Measurements from ENCODE around the gene DNAJC16.

Gene DNAJC16

DNA sequence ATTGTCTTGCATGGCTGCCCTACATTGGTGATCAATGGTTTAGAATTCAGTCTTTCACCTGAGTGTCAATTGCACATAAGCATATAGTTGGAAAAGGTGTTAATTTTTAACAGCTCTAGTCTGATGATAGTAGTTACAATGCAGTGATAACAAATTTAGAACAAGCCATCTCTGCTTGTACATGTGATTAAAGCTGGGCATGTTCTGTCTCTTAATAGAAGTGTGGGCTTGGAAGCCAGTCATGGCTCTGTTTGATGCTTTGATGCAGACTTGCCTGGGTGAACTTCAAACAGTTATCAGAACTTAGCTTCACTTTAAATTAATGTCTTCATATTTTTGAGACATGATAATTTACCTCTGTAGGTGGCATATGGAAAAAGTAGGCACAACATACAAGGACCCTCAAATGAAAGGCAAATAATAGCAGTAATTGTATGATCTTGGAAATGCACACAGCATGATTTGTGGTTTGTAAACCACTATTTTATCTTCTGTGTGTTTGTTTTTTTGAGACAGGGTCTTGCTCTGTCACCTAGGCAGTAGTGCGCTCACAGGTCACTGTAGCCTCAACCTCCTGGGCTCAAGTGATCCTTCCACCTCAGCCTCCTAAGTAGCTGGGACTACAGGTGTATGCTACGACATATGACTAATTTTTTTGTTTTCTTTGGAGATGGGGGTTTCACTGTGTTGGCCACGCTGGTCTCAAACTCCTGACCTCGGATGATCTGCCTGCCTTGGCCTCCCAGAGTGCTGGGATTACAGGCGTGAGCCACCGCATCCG lies 94.4 kb downstream of the DNAJC16 start:
- DNase-seq (ENCODE audit: low read depth in 2 of 2) = no peak

DNA sequence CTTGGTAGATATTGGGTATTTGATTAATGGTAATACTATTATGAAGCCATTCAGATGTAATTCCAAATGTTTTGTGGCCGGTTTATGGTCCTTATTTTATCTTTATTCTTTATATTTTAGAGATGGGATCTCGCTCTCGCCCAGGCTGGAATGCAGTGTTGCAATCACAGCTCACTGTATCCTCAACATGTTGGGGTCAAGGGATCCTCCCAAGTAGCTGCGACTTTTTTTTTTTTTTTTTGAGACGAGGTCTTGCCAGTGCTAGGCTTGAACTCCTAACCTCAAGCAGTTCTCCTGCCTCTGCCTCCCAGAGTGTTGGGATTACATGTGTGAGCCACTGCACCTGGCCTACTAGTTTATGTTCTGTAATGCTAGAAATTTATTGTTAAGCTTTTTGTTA lies 95.3 kb downstream of the DNAJC16 start:
- DNase-seq (ENCODE audit: low read depth in 2 of 2) = no peak

DNA sequence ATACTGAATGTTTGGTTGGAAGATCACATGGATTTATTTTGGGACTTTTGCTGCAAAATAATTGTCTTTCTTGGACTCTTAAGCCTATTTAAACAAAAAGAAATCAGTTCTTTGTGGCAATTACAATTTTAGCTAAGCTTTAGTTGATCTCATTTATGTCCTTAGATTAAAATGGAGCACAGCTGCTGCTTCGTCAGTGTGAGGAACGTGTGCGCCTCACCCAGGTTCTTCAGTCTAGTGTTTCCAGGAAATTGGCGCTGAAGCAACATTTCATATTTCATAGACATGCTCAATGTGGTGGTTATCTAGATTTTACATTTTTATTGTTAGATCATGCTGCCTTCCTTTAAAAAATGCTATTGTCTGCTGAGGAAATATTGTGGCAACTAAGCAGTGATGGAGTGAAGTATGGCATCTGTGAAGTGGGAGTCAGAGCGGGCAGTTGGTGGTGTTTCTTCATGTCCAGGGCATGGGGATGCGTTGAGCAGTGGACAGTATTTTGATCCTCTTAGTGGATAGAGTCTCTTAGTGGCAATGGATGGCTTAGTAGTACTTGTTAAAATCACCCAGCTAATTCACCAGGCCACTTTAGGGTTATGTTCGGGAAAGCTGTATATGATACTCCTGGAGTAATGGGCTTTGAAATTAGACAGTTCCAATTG lies 96.2 kb downstream of the DNAJC16 start:
- no peak for DNase-seq (ENCODE audit: low read depth in 2 of 2)

DNA sequence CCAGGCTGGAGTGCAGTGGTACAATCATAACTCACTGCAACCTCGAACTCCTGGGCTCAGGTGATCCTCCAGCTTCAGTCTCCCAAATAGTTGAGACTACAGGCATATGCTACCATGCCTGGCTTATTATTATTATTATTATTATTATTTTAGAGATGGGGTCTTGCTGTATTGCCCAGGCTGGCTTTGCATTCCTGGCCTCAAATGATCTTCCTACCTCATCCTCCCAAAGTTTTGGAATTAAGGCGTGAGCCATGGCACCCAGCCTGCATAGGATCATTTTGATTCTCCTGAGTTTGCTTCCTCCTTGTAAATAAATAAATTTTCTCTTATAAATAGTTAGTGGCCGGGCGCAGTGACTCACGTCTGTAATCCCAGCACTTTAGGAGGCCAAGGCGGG lies 96.8 kb downstream of the DNAJC16 start:
- DNase-seq (ENCODE audit: low read depth in 2 of 2) = no peak

DNA sequence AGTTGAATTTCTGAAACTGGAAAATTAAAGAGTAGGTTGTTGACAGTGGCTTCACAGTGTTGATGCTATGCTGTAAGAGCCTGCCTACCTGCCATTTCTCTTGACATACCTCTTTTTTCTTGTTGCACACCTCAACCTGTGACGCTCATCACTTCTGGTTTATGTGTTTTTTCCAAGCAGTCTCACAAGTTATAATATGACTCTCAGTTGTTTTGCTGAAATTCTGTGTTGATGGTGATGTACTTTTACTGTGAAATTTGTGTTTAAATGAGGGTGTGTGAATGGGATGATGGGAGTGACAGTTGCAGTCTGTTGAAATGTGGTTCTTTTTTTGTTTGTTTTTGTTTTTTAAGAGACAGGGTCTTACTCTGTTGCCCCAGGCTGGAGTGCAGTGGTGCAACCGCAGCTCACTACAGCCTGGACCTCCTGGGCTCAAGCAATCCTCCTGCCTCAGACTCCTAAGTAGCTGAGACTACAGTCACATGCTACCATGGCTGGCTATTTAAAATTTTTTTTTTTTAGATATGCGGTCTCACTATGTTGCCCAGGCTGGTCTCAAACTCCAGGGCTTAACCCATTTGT lies 97.6 kb downstream of the DNAJC16 start:
- no peak for DNase-seq (ENCODE audit: low read depth in 2 of 2)

DNA sequence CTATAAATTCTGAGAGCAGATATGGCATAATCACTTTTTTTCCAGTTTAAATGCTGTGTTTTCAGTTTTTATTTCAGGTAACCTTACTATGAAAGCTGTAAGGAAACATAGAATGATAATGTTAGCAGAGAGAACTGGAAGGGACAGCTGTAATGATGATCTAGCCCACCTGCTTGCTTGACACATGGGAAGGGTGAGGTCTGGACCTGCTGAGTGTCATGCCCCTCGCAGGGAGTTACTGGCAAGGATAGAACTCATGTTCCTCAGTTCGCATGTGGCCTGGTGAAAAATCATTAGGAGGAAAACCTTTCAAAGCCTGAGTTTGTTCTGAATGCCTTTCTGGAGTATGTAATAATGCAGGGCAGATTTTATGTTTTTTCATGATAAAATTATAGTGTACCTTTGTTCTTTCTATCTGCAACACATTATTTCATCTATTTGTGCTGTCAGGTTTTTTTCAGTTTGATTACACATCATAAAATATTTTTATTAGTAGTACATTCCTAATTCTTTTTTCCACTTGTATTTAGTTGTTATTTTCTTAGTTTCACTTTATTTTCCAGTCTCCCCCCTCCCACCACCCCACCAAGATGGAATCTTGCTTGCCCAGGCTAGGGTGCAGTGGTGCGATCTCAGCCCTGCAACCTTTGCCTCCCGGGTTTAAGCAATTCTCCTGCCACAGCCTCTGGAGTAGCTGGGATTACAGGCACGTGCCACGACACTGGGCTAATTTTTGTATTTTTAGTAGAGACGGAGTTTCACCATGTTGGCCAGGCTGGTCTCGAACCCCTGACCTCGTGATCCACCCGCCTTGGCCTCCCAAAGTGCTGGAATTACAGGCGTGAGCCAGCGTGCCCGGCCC lies 98.6 kb downstream of the DNAJC16 start:
- DNase-seq (ENCODE audit: low read depth in 2 of 2) = no peak
